SIG-M5 treated with dmso at 0.1 percent for 504 hours (cell line): ENCODE measurements around the gene NDUFAF2.

ENCODE experiments used
- DNase-seq: peaks from one replicate; lab custom pipeline; 2025; ENCODE audit not compliant: unreplicated experiment; lab: John Stamatoyannopoulos, UW

The NDUFAF2 gene

GRCh38 chr5:61115968-61116367 is 171.0 kb downstream of the NDUFAF2 start:
- DNase-seq, result no peak

- no peak for DNase-seq
Measured at GRCh38 chr5:61119066-61119465, 174.1 kb downstream of the NDUFAF2 start.

GRCh38 chr5:61120534-61120933 is 175.5 kb downstream of the NDUFAF2 start:
- no peak for DNase-seq

GRCh38 chr5:61123145-61123544 is 178.1 kb downstream of the NDUFAF2 start:
- no peak for DNase-seq

GRCh38 chr5:61130289-61130688 is 185.3 kb downstream of the NDUFAF2 start:
- DNase-seq, result no peak

- DNase-seq, result no peak
Measured at GRCh38 chr5:61132559-61132958, 187.6 kb downstream of the NDUFAF2 start.

GRCh38 chr5:61137835-61138234 is 192.8 kb downstream of the NDUFAF2 start:
- DNase-seq, result no peak

- peak; percentile 27 for DNase-seq
Measured at GRCh38 chr5:61139094-61139873, 194.3 kb downstream of the NDUFAF2 start.

GRCh38 chr5:61139931-61140330 is 194.9 kb downstream of the NDUFAF2 start:
- DNase-seq, result no peak

- no peak for DNase-seq
Measured at GRCh38 chr5:61141801-61142200, 196.8 kb downstream of the NDUFAF2 start.

GRCh38 chr5:61142391-61142790 is 197.4 kb downstream of the NDUFAF2 start:
- DNase-seq, result no peak

- no peak for DNase-seq
Measured at GRCh38 chr5:61142811-61143210, 197.8 kb downstream of the NDUFAF2 start.

GRCh38 chr5:61148515-61148914 is 203.5 kb downstream of the NDUFAF2 start:
- DNase-seq, result no peak

GRCh38 chr5:61151893-61152292 is 206.9 kb downstream of the NDUFAF2 start:
- DNase-seq, result no peak

GRCh38 chr5:61159070-61159469 is 214.1 kb downstream of the NDUFAF2 start:
- peak; percentile 6 for DNase-seq

GRCh38 chr5:61159836-61160235 is 214.8 kb downstream of the NDUFAF2 start:
- DNase-seq, result peak; percentile 78

- no peak for DNase-seq
Measured at GRCh38 chr5:61160497-61160896, 215.5 kb downstream of the NDUFAF2 start.

GRCh38 chr5:61162010-61162831 is 217.2 kb downstream of the NDUFAF2 start, which contains the start of gene SMIM15:
Gene SMIM15, minus strand, starts transcription at chr5:61162468. Its CDS starts 2,297 bp downstream, at chr5:61160171.
- DNase-seq, result peak; percentile 90

GRCh38 chr5:61162832-61163567 is 218.0 kb downstream of the NDUFAF2 start:
- DNase-seq, result peak; percentile 65

- no peak for DNase-seq
Measured at GRCh38 chr5:61163905-61164304, 218.9 kb downstream of the NDUFAF2 start.

GRCh38 chr5:61167382-61167781 is 222.4 kb downstream of the NDUFAF2 start:
- DNase-seq, result peak; percentile 16
